ENCODE data around the gene MACROH2A2.
"Not testable (repeated sequence)": the region's sequence is repeated elsewhere in the genome, so short reads cannot be mapped to it uniquely, and the experiment has no call there.

The MACROH2A2 gene

DNA sequence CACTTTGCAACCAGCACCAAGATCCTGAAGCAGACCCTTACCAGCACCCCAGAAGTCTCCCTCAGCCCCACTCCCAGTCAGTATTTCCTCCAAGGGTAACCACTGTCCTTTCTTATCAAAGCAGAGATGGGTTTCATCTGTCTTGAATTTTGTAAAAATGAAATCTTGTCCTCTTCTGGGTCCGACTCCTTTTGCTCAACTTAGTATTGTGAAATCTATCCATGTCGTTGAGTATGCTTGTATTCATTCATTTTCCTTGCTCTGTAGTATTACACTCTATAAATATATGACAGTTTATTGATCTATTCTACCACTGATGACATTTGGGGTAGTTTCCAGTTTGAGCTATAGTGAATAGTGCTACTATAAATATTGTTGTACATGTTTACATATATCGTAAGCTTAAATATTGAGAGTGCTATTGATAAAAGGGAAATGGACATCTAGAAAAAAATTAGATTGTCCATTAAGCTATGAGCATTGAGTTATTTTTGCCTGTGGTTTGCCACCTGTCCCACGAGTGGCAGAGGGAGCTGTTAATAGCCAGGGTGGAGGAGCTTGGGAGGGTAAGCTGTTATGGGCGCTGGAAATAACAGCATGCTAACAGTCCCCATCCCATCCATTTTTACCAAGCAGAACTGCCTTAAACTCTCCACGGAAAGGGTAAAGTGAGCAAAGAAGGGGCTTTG, 43.5 kb downstream of the MACROH2A2 start:
- H3K4me3 ChIP-seq (ENCODE audit: low read depth, low read length) = no peak overlapping the region
- no peak for DNase-seq (ENCODE audit: low read depth)

DNA sequence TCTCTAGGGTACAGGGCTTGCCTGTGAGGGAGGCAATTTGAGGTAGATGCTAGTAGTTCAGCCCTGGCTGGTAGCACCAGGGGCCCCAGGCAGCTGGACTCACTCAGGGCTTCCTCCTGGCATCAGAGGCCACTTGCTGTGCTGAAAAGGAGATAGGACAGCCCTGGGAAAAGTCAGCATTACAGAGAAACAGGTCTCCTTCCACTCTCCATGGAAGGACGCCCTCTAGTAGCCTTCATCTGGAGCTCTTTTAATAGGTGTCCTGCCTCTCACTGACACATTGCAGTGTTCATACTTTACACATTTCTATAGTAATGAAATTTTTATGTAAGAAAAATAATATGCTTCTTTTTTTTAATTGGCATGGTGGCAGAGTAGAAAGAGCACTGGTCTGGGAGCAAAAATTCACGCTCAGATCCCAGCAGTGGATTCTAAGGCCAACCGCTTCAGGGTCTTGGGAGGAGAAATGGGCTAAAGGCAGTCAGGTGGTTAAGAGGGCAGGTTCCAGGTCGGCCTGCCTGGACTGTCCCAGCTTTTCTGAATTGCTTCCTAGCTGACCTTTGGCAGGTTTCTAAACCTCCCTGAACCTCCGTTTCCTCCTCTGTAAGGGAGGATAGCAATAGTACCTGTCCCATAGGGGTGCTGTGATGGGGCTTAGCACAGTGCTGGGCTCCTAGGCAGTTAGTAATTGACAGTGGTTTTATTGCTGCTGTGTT, 44.2 kb downstream of the MACROH2A2 start:
- no peak for DNase-seq (ENCODE audit: low read depth)
- H3K4me3 ChIP-seq (ENCODE audit: low read depth, low read length) = no peak overlapping the region

GRCh38 chr10:70097459-70097858, 44.8 kb downstream of the MACROH2A2 start:
- no peak for DNase-seq (ENCODE audit: low read depth)
- no peak overlapping the region for H3K4me3 ChIP-seq (ENCODE audit: low read depth, low read length)

DNA sequence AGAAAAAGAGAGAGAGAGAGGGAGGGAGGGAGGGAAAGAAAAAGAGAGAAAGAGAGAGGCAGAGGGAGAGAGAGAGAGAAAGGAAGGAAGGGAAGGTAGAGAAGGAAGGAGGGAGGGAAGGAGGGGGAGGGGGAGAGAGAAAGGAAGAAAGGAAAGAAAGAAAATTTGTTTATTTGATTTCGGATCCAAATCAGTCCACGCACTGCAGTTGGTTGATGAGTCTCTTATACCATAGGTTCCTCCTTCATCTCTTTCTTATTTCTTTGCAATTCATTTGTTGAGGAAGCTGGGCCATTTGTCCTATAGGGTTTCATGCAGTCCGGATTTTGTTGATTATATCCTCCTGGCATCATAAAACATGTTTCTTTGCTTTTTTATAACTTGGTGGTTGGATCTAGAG, 45.6 kb downstream of the MACROH2A2 start:
- DNase-seq (ENCODE audit: low read depth) = no peak
- H3K4me3 ChIP-seq (ENCODE audit: low read depth, low read length) = no peak overlapping the region

DNA sequence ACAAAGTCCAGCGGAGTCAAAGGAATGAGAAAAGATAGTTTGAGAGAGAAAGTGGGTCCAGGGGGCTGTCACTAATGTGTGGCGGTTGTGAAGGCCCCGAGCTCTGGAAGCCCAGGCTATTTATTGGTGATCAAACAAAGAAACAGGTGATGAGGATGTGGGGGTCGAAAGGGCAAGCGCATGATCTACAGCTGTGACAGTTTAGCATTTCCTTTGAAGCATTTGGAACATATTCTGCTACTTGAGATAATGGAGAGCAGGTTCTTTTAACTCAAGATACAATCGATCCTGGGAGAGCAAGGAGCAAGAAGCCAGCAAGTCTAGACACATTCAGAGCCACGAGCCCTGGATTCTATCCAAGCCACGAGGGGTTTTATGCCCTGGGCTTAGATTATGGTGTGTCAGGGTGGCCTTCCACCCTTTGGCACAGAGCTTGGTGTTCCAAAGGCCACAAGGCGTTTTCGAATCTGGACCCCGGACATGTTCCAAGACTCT, 48.5 kb downstream of the MACROH2A2 start:
- not testable (repeated sequence) for DNase-seq (ENCODE audit: low read depth); H3K4me3 ChIP-seq (ENCODE audit: low read depth, low read length)

DNA sequence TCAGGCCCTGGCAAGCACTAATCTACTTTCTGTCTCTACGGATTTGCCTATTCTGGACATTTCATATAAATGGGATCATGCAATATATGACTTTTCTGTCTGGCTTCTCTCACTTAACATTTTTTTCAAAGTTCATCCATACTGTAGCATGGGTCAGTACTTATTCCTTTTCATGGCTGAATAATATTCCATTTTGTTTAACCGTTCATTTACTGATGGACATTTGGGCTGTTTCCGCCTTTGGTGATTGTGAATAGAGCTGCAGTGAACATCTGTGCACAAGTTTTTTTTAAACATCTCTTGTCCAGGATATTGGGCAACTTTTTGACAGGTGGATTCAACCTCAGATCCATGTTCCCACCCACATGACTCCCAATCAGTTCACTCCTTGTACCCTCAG, 49.0 kb downstream of the MACROH2A2 start:
- H3K4me3 ChIP-seq (ENCODE audit: low read depth, low read length) = no peak overlapping the region
- no peak for DNase-seq (ENCODE audit: low read depth)

DNA sequence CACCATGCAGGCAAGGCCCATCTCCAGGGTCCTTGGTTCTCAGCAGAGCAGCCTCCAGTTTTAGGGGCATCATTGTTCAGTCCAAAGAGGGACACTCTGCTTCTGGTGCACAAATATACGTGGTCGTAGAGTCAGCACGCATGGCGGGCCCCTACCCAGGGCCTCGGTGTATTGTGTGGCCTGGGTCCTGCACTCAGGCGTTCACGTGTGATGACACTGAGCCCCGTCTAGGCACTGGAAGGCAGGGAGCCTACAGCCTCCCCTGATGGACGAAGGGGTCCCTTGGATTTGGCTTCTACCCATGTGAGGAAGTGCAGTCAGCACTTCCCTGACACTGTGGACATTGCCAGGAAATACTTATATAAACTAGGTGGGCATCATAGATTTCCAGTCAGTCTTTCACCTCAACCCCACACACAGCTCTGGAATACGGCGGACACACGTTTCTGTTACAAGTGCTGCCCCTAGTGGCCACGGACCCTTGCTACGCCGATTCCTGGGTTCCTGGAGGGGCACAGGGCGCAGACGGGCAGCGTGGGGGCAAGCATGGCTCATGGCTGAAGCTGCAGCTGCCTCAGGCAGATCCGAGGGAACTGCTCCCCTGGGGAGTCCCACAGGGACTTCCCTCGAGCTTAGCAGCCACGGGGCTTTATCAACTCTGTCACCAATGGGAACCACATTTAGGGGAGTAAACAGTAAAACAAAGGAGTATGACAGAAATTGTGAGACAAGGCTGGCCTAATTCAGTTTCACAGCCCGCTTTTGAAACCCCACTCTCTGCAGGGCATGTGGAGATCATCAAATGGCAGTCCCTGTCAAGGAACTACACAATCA, 54.5 kb downstream of the MACROH2A2 start:
- H3K4me3 ChIP-seq (ENCODE audit: low read depth, low read length) = no peak overlapping the region
- no peak for DNase-seq (ENCODE audit: low read depth)

- DNase-seq (ENCODE audit: low read depth) = no peak
- no peak overlapping the region for H3K4me3 ChIP-seq (ENCODE audit: low read depth, low read length)
Observed at GRCh38 chr10:70109064-70109729, 56.6 kb downstream of the MACROH2A2 start.

DNA sequence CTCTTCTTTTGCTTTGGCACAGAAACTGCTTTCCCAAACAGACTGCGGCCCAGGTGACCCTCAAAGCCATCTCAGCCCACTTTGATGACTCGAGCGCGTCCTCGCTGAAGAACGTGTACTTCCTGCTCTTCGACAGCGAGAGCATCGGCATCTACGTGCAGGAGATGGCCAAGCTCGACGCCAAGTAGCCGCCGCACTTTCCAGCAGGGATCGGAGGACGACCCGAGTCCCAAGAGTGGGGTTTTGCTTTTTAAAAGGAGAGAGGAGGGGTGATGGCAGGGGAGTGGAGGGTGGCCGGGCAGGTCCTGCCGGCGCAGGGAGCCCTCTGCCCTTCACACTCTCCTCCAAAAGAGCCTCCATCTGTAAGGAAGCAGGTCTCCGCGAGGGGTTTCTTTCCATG, 58.9 kb downstream of the MACROH2A2 start:
- H3K4me3 ChIP-seq (ENCODE audit: low read depth, low read length) = no peak overlapping the region
- no peak for DNase-seq (ENCODE audit: low read depth)

DNA sequence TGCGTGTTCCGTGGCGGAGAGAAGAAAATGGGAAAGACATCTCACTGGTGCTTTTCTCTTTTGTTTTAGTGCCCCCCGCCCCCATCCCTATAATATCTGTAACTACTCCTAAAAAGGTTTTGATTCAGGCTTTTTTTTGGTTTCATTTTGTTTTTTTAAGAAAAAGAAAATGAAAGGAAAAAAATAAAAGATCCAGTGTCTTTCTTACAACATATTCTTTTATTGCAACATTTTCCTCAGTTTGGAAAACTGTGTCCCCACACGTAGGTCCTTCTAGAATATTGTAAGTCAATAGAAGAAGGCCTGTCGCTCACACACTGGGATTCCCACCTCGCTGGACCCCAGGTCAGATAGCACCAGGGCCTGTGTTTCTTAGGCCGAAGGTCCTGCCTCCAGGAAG, 59.4 kb downstream of the MACROH2A2 start:
- no peak for DNase-seq (ENCODE audit: low read depth)
- no peak overlapping the region for H3K4me3 ChIP-seq (ENCODE audit: low read depth, low read length)

GRCh38 chr10:70114902-70115301, 62.3 kb downstream of the MACROH2A2 start:
- no peak overlapping the region for H3K4me3 ChIP-seq (ENCODE audit: low read depth, low read length)
- no peak for DNase-seq (ENCODE audit: low read depth)

DNA sequence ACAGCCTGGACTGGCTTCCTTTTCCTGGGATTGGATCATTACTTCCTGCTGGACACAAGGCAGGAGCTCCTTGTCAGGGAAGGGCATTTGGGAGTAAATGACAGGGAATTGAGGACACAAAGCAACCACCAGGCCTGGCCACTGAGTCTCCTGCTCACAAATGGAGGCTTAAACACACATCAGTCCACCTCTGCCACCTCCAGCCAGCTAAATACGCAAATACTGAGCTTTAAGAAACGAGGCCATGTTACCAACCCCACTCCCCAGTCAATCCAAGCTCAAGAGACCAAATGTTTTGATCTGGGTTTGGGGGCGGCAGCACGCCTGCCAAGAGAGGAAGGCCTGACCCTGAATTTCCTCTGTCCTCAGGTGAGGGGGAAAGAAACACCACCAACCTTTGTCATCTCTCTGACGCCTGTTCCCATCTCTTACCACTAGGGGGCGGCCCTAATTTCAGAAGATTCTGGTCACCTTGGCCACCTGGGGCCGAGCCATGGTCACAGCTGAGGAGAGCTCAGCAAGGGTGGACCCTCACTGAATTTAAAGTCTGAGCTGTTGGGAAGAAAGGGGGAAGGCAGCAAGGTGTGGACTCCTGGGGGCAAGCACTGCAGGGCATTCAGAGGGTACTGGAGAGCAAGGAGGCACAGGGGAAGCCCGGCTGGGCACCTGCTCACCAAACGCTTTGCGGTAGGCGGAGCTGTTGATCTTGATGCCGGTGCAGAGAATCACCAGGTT, 63.5 kb downstream of the MACROH2A2 start:
- no peak overlapping the region for H3K4me3 ChIP-seq (ENCODE audit: low read depth, low read length)
- DNase-seq (ENCODE audit: low read depth) = no peak

DNA sequence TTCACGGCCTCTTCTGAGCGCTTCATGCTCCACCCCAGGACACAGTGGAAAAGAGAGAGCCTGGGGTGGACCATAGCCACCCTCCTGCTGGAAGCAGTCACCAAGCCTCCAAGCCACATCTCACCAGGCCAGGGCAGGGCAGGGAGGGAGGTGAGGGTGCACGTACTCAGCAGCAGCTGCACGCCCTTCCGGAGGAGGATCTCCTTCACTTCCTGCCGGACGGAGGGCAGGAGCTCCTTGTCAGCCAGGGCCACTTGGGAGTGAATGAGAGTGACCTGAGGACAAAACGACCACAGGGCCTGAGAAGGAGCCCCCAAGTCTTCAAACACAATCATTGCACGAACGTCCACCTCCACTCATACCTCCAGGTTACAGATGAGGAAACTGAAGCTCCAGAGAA, 65.0 kb downstream of the MACROH2A2 start:
- DNase-seq (ENCODE audit: low read depth) = no peak
- H3K4me3 ChIP-seq (ENCODE audit: low read depth, low read length) = no peak overlapping the region

DNA sequence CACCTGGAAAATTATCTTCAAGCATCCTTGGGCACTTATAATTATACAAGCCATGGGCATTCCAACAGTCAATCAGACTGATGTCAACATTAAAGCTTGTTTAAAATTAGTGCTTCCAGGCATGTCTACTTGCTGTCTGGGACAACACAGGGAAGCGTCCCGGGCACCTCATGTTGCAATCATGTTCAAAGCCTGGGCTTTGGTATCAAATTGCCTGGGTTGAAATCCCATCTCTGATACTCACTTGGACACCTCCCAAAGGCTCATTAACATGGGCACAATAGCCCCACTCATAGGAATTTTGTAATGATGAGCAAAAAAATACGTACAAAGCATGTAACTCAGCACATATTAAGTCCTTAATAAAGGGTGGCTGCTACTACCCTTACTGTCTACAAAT, 65.5 kb downstream of the MACROH2A2 start:
- H3K4me3 ChIP-seq (ENCODE audit: low read depth, low read length) = no peak overlapping the region
- DNase-seq (ENCODE audit: low read depth) = no peak

DNA sequence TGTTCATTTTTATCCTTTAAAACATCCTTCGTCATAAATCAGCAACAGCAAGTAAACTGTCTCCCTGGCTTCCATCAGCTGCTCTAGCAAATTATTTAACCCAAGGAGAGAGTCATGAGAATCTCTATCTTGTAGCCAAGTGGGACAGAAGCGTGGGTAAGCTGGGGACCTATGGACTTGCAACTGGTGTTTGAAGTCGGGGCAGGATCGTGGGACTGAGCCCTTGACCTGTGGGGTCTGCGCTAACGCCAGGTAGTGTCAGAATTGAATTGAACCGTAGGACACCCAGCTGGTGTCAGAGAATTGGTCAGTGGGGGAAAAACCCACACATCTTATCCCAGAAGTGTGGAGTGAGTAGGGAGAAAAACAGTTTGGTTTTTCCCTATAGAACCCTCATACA, 66.6 kb downstream of the MACROH2A2 start:
- no peak overlapping the region for H3K4me3 ChIP-seq (ENCODE audit: low read depth, low read length)
- DNase-seq (ENCODE audit: low read depth) = no peak

DNA sequence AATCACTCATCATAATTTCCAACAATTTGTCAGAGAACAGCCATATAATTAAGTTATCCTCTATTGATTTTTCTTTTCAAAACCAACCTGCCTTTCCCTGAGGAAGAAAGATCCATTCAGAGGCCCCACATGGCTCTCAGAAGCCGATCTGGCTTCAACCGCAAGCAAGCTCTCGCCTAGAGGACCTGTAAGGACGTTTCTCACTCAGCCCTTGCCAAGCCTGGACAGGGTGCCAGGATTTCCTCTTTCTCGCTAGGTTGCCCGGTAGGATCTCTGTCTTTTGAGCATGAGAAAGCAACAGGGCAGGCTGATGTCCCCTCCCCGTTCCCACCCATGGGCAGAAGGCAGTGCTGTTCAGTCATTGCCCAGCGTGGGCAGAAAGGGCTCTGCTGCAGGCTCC, 67.0 kb downstream of the MACROH2A2 start:
- H3K4me3 ChIP-seq (ENCODE audit: low read depth, low read length) = no peak overlapping the region
- no peak for DNase-seq (ENCODE audit: low read depth)

DNA sequence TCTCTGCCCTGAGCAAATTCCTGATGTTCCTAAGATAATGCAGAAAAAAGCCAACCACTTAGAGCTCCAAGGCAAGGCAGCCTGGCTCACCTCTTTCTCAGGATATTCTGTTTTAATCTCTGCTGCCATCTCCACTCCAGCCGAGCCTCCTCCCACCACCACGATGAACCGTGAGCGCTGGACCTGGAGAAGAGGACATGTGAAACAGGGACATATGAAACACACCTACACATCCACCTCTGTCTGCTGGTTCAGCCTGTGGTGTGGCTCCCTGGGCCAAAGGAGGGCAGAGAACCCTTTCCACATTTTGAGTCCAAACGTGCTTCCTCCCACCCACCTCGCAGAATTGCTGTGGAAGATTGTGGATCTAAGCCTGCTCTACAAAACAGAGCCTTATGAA, 67.8 kb downstream of the MACROH2A2 start:
- no peak overlapping the region for H3K4me3 ChIP-seq (ENCODE audit: low read depth, low read length)
- no peak for DNase-seq (ENCODE audit: low read depth)

GRCh38 chr10:70121281-70121949, 68.8 kb downstream of the MACROH2A2 start:
- DNase-seq (ENCODE audit: low read depth) = no peak

GRCh38 chr10:70122742-70123141, 70.1 kb downstream of the MACROH2A2 start:
- DNase-seq (ENCODE audit: low read depth) = no peak
- H3K4me3 ChIP-seq (ENCODE audit: low read depth, low read length) = no peak overlapping the region

More at GRCh38 chr10:70121281-70121949, 68.8 kb downstream of the MACROH2A2 start:
- no peak overlapping the region for H3K4me3 ChIP-seq (ENCODE audit: low read depth, low read length)
